ENCODE data around the gene RBM22.

The RBM22 gene

DNA sequence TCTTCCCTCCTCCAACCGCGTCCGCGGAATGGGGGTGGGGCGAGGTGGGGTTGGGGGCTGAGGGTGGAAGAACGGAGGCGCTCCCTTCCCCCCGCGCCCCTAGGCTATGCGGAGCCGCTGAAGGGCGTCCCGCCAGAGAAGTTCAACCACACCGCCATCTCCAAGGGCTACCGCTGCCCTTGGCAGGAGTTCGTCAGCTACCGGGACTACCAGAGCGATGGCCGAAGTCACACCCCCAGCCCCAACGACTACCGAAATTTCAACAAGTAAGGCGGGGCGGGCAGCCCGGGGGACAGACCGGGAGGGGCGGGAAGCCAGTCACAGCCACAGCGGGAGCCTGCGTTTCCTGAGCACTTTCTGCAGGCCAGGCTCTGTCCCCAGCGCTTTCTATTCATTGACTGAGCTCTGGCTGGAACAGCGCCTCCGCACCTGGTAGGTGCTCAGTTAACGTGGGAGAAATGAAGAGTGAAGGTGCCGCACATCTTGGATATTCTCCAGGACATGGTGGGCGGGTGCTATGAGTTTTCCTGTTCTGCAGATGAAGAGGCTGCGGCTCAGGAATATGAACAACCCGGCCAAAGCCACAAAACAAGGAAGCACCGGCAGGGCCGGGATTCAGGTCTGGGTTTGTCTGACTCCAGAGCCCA lies 28.5 kb downstream of the RBM22 start:
- peak in 1 of 2 donors; percentile 11 for DNase-seq (ENCODE audit: low read depth in 2 of 2)

DNA sequence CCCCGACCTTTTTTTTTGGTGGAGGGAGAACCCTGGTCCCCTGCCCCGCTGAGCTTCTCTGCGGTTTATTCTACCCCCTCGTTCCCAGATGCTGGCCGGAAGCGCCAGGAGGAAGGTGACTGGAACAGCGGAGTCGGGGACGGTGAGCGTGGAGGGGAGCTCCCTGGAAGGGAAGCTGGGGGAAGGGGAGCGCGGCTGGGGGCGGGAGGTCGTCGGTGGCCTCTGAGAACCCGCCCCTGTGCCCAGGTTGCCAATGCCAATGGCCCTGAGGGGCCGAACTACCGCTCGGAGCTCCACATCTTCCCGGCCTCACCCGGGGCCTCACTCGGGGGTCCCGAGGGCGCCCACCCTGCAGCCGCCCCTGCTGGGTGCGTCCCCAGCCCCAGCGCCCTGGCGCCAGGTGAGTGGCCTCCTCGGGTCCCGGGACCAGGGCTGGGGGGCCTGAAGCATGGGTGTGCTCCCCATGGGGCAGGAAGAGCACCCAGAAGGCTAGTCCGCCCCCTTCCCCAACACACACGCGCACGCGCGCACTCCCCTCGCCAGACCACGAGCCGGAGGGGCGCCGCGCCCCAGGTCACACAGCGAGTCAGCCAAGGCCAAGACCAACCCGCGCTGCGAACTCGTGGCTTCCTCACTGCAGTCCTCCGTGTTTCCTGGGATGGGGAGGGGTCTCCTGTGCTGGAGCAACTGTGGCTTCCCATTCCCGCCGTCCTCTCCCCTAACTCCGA lies 29.2 kb downstream of the RBM22 start:
- no peak for DNase-seq (ENCODE audit: low read depth in 2 of 2)

- no peak for DNase-seq (ENCODE audit: low read depth in 2 of 2)
These were observed 29.9 kb downstream of the RBM22 start for GRCh38 chr5:150670948-150671310.

- DNase-seq (ENCODE audit: low read depth in 2 of 2), result no peak
These were observed 30.5 kb downstream of the RBM22 start for GRCh38 chr5:150670275-150670947.

DNA sequence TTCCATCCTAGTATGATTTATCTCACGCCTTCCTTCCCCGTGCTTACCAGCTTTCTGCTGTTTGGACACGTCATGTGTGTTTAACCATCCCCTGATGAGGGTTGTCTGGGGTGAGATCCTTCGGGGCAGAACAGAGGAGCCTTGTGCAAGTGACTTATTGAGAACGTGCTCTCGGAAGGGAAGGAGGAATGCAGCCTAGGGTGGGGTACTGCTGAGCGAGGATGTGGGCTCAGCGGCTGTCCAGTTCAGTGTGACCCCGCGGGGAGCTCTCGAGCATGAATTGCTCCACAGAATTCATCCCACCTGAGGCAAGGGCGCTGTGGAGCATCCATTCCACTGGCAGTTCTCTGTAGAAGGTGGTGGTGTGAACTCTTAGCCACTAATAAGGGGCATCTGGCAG lies 35.8 kb downstream of the RBM22 start:
- no peak for DNase-seq (ENCODE audit: low read depth in 2 of 2)

DNA sequence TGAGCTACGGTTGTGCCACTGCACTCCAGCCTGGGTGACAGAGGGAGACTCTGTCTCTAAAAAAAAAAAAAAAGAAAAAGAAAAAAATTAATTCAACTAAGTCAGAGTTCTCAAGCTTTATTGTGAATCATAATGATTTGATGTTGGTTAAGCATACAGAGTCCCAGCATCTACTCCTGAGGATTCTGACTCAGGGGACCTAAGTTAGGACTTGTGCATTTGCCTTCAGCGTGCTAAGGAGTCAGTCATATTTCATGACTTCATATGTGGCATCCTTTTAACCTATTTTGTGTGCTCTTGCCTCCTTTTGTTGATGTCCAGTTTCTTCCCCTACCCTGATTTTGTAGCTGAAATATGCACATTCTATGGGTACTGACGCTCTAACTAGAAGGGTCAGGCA lies 36.9 kb downstream of the RBM22 start:
- no peak for DNase-seq (ENCODE audit: low read depth in 2 of 2)

DNA sequence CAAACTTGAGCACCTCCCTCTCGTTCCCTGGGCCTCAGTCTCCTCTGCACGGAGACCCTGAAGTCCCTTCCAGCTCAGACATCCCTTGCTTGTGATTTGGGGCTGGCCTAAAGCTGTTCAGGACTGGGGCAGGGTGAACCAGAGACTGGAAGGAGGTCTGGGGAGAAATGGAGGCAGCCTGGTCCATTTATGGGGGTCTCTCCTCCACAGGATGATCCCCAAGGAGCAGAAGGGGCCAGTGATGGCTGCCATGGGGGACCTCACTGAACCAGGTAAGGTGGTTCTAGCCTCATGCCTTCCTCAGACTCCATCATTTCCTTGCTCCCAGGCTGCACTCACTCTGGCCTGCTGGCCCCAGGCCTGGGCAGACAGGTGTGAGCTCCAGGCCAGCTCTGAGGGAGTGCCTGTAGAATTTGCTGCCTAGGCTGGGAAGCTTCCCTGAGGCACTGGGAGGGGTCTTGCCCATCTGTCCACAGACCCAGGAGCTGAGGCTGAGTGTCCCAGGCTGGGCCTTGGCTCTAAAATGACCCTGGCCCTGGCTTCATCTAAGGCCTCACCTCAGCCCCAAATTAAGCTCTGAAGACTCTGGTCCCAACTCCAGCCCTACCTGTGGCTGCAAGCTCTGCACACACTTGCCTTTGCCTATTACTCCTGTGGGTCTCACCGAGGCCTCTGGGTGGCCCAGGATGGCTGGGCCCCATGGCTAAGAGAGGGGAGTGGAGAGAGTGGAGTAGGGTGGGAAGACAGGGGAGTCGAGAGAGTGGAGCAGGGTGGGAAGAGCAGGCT lies 37.9 kb downstream of the RBM22 start:
- no peak for DNase-seq (ENCODE audit: low read depth in 2 of 2)

- no peak for DNase-seq (ENCODE audit: low read depth in 2 of 2)
These were observed 38.9 kb downstream of the RBM22 start for GRCh38 chr5:150661821-150662596.

DNA sequence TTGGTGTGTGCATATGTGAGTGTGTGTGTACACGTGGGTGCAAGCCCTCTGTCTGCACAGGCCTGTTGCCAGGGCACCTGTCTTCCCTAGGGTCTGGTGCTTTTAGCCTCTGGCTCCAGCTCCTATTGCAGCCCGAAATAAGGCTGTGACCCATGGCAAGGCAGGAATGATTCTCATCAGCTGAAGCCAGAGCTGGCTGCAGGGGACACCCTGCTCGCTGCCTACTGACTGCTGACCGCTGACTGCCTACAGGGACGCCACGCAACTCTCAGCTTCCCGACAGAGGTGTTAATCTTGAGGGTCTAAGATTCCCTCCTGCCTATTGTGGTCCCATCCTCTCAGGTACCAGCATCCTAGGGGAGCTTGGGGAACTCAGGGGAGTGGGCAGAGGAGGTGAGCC lies 39.8 kb downstream of the RBM22 start, which contains the start of gene MYOZ3:
TSS of gene MYOZ3 (plus strand) at position 166 of the 400 bp plus-strand sequence. CDS start 1,691 bp downstream, outside the sequence.
- no peak for DNase-seq (ENCODE audit: low read depth in 2 of 2)

GRCh38 chr5:150660108-150660831 lies 40.6 kb downstream of the RBM22 start:
- no peak for DNase-seq (ENCODE audit: low read depth in 2 of 2)

DNA sequence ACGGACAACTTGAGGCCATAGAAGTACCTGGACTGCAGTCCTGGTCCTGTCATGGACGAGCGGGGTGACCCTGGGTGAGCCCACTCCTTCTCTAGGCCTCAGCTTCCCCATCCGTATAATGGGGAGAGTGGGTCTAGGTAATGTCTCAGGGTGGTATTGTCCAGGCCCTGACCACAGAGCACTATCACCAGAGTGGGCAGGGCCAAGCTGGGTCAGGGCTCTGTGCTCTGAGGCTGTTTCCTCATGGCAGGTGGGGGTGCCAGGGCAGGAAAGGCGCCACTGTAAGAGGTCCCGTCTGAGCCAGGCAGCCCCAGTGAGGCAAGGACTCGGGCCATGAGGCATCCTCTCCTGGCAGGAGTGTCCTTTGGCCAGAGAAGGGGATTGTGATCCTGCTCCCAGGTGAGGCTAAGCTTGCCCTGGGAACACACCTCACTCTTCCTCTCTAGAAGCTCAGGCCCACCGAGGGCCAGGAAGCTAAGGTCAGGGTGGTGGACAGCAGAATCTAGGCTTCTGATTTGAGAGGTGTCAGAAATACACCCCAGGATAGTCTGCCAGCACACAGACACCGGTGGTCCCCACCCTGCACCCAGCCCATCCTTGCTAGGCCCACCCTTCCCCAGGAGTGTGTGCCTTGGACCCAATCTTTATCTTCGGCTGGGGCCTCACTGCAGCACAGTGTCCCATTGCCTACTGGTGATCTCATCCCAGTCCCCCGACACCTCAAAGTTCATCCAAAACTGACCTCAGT lies 41.3 kb downstream of the RBM22 start:
- DNase-seq (ENCODE audit: low read depth in 2 of 2), result no peak

- no peak for DNase-seq (ENCODE audit: low read depth in 2 of 2)
These were observed 42.1 kb downstream of the RBM22 start for GRCh38 chr5:150658699-150659265.

- DNase-seq (ENCODE audit: low read depth in 2 of 2), result no peak
These were observed 42.7 kb downstream of the RBM22 start for GRCh38 chr5:150658121-150658520.

- peak; percentile 59 to 72 for DNase-seq (ENCODE audit: low read depth in 2 of 2)
These were observed 44.4 kb downstream of the RBM22 start for GRCh38 chr5:150656191-150657132.

- no peak for DNase-seq (ENCODE audit: low read depth in 2 of 2)
These were observed 45.6 kb downstream of the RBM22 start for GRCh38 chr5:150655221-150655620.

GRCh38 chr5:150653762-150654556 lies 46.9 kb downstream of the RBM22 start:
- no peak for DNase-seq (ENCODE audit: low read depth in 2 of 2)

DNA sequence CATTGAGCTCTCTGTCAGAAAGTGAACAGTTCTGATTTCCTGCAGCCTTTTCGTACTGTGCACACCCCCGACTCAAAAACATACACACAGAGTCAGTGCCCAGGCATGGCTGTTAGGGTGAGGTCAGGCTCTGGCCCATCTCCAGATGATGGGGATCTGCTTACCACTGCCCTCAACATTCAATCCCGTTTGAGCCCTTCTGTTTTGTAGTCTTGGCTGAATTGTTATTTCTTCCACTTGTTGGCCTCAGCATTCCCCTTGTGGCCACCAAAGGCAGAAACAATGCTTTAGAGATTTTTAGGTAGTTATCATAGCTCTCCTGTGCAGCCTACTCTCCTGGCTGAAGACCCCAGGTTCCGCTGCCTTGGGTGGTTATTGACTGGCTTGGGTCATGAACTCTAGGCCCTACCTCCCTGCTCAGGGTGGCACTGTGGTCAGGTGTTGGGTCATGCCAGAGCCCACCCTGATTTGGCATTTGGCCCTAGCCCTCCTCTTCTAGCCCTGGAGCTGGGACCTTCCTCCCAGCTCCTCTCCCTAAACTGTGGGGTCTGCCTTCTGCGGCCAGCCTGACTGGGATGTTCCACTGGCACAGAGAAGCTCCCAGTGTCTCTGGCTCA lies 47.6 kb downstream of the RBM22 start:
- DNase-seq (ENCODE audit: low read depth in 2 of 2), result no peak
